ENCODE results near the gene NAXD. TPM values are rescaled to one million over a fixed set of nuclear protein-coding genes. Genes with fewer than 3 reads are reported as not detected.

The NAXD gene
- total and polyA plus RNA-seq, 10 of the 15 experiments (the other 5 are each of a cell fraction or from before 2014, with no cell fraction given) = 1.5 to 36.2 (median 23.8) TPM

DNA sequence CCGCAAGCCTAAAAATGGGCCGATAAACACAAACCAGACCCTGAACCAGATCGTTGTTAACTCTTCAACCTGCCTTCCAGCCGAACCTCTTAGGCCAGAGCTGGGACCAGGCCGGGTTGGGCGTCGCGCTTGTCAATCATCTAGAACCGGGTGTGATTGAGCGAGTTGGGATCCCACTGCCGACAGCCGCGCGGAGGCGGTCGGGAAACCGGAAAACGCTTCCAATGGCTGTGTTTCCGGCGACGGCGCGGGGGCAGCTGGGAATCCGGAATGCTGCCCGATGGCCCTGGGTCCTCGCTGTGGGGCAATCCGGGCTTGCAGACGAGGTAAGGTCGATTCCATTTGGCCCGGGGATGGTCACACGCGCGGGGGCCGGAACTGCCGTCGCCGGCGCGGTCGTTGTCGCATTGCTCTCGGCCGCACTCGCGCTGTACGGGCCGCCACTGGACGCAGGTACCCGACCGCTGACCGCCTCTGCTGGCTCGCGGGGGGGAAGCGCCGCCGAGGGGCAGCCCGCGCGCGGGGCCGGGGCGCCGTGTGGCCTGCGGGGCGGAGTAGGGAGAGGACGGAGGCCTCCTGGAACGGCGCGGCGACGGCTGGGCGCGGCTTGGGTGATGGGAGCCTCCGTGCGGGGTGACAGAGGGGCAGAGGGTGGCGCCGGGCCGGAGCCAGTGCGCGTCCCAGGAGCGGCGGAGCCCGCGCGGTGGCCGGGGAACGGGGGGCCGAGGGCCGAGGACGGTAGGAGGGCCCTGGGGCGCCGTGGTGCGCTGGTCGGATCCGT is at the start of gene NAXD (continued):
- TF ChIP-seq, protein P1, sequence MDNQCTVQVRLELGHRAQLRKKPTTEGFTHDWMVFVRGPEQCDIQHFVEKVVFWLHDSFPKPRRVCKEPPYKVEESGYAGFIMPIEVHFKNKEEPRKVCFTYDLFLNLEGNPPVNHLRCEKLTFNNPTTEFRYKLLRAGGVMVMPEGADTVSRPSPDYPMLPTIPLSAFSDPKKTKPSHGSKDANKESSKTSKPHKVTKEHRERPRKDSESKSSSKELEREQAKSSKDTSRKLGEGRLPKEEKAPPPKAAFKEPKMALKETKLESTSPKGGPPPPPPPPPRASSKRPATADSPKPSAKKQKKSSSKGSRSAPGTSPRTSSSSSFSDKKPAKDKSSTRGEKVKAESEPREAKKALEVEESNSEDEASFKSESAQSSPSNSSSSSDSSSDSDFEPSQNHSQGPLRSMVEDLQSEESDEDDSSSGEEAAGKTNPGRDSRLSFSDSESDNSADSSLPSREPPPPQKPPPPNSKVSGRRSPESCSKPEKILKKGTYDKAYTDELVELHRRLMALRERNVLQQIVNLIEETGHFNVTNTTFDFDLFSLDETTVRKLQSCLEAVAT (IDR thresholded peaks at IDR 0.05) = peak; percentile 74; the same call in 1 of the 2 replicates
- TF ChIP-seq CEBPZ (IDR thresholded peaks at IDR 0.05; ENCODE audit: low read depth, low read length) (no peak), NR2F1 (conservative IDR thresholded peaks at IDR 0.05) (peak; percentile 44), YBX1 (IDR thresholded peaks at IDR 0.05) (no peak), ZNF274 (IDR thresholded peaks at IDR 0.05; ENCODE audit: insufficient read depth, insufficient read length) (no peak), STAT1 (conservative IDR thresholded peaks at IDR 0.05) (no peak), PML (IDR thresholded peaks at IDR 0.05; ENCODE audit: low read length) (peak; percentile 59; the same call in 1 of the 2 replicates), IKZF1 (conservative IDR thresholded peaks at IDR 0.05) (peak; percentile 94), SMC3 (IDR thresholded peaks at IDR 0.05; ENCODE audit: borderline replicate concordance, low read length) (no peak), TBL1XR1 (IDR thresholded peaks at IDR 0.05; ENCODE audit: low read depth, low read length) (no peak), BRCA1 (IDR thresholded peaks at IDR 0.05; ENCODE audit: low read depth, low read length) (no peak), ATF7 (IDR thresholded peaks at IDR 0.05; ENCODE audit: low read depth) (no peak), SRF (IDR thresholded peaks at IDR 0.05; ENCODE audit: low read depth in 2 of 2, low read length in 2 of 2) (peak; percentile 84 to 90), TCF12 (IDR thresholded peaks at IDR 0.05; ENCODE audit: low read depth, low read length) (no peak), ELK1 (IDR thresholded peaks at IDR 0.05; ENCODE audit: low read depth, low read length) (peak; percentile 84), DPF2 (IDR thresholded peaks at IDR 0.05) (peak; percentile 86), KLF5 (IDR thresholded peaks at IDR 0.05; ENCODE audit: partially characterized antibody) (peak; percentile 24), ZNF687 (IDR thresholded peaks at IDR 0.05) (peak; percentile 97), ZNF207 (IDR thresholded peaks at IDR 0.05; ENCODE audit: borderline replicate concordance) (no peak), CREM (IDR thresholded peaks at IDR 0.05; ENCODE audit: low read depth) (peak; percentile 72; the same call in 1 of the 2 replicates), SP1 (IDR thresholded peaks at IDR 0.05; ENCODE audit: low read depth, low read length) (peak; percentile 69), SMARCA5 (IDR thresholded peaks at IDR 0.05) (peak; percentile 41; the same call in 1 of the 2 replicates)
